C4-2B (cell line): Measurements from ENCODE around the gene ZNF516.

Source experiments
- H3K27ac ChIP-seq: fragments of 450-650 bp; 2 replicates; pipeline ENCODE4 v1.5.1; 2017
- CTCF ChIP-seq: fragments of 450-650 bp; conservative IDR thresholded peaks from 2 replicates; pipeline ENCODE4 v1.5.1; 2017; ENCODE audit warnings: mild to moderate bottlenecking
- ZFX ChIP-seq: fragments of 450-650 bp; IDR thresholded peaks from 2 replicates; pipeline ENCODE4 v1.6.1; 2017

ZNF516 gene

GRCh38 chr18:76492669-76493212 is 2.3 kb downstream of the ZNF516 start:
- TF ChIP-seq ZFX = no peak
- TF ChIP-seq CTCF = no peak
- no peak overlapping the region for H3K27ac ChIP-seq

- no peak overlapping the region for H3K27ac ChIP-seq
- TF ChIP-seq CTCF = no peak
- no peak for TF ChIP-seq ZFX
Measured at GRCh38 chr18:76491776-76492668, 3.0 kb downstream of the ZNF516 start.

- TF ChIP-seq CTCF = no peak
- TF ChIP-seq ZFX = no peak
- H3K27ac ChIP-seq = no peak overlapping the region
Measured at GRCh38 chr18:76491473-76491775, 3.6 kb downstream of the ZNF516 start.

- H3K27ac ChIP-seq = no peak overlapping the region
- TF ChIP-seq ZFX (no peak), CTCF (no peak)
Measured at GRCh38 chr18:76490670-76491472, 4.2 kb downstream of the ZNF516 start.

- no peak overlapping the region for H3K27ac ChIP-seq
- TF ChIP-seq CTCF = no peak
- TF ChIP-seq ZFX = no peak
Measured at GRCh38 chr18:76490033-76490432, 5.0 kb downstream of the ZNF516 start.

GRCh38 chr18:76489081-76489480 is 6.0 kb downstream of the ZNF516 start:
- H3K27ac ChIP-seq = no peak overlapping the region
- no peak for TF ChIP-seq ZFX
- TF ChIP-seq CTCF = no peak

- TF ChIP-seq ZFX = no peak
- no peak for TF ChIP-seq CTCF
- no peak overlapping the region for H3K27ac ChIP-seq
Measured at GRCh38 chr18:76488190-76488589, 6.9 kb downstream of the ZNF516 start.
